B cell (primary cell): ENCODE data around the gene TBX2. TPM values are rescaled to one million over a fixed set of nuclear protein-coding genes. Genes with fewer than 3 reads are reported as not detected.

Experiments
- polyA plus RNA-seq: library from polyadenylated mRNA; depleted of rRNA; stranded (reverse); fragments of >200 nt; gene quantifications from 2 replicates; pipeline ENCODE4 v1.2.3, GENCODE V29; 2012
- total RNA-seq, 2 donors: library from RNA; stranded (reverse); fragments of 120-200 nt in 1 of 2; gene quantifications; 1 replicate in 1 of 2; 2 replicates in 1 of 2; pipeline versions ENCODE4 v1.2.3 to v1.2.4, GENCODE V29; 2013 to 2022

The TBX2 gene
- total and polyA plus RNA-seq, 2 donors (not counting 1 experiment from before 2014, with no cell fraction given) = not detected

Other genes with a start within 250 kb of the TBX2 start
- not detected in 2 replicates for gene TBX4, start 52.6 kb downstream of the TBX2 start, total RNA-seq
- not detected in 2 replicates for gene TBX4, start 52.6 kb downstream of the TBX2 start, polyA plus RNA-seq
- not detected in 2 replicates for gene NACA2, start 191.4 kb downstream of the TBX2 start, total RNA-seq
- not detected in 2 replicates for gene NACA2, start 191.4 kb downstream of the TBX2 start, polyA plus RNA-seq